ENCODE data around the gene KCTD5.
"Not testable (repeated sequence)": the region's sequence is repeated elsewhere in the genome, so short reads cannot be mapped to it uniquely, and the experiment has no call there.

KCTD5 gene

DNA sequence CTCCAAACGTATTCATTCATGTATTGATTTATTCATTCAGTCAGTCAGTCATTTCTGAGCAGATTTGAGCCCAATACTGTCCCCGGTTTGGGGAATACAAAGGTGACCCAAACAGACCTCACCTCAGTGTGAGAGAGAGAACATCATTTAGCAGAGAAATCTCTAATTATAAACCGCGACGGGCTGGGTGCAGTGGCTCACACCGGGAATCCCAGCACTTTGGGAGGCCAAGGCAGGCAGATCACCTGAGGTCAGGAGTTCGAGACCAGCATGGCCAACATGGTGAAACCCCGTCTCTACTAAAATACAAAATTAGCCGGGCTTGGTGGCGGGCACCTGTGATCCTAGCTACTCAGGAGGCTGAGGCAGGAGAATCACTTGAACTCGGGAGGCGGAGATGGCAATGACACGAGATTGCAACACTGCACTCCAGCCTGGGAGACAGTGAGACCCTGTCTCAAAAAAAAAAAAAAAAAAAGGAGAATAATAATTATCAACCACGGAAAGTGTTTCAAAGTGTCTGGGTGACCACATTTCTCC, 39.4 kb downstream of the KCTD5 start:
- DNase-seq (ENCODE audit: low read depth in 2 of 2, low spot score in 1 of 2), result not testable (repeated sequence)

DNA sequence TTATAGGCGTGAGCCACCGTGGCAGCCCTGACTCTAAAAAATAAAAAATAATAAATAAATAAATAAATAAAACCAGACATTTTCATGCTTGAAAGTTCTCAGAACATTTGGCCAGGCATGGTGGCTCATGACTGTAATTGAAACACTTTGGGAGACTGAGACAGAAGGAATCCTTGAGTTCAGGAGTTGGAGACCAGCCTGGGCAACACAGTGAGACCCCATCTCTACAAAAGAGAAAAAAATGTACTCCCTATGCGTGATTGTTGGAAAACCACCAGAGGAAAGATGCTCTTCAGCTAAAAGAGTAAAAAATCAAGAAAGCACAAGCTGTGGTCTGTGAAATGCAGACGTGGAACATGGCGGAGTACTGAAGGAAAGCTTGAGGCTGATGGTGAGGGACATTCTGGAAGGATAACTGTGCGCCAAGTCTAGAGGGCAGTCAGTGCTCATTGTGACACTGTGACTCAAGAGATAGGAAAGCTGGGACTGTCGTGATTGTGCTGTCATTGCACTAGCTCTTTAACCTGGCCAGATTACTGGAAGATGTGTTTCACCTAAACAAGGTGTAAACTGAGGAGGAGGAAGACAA, 41.9 kb downstream of the KCTD5 start:
- DNase-seq (ENCODE audit: low read depth in 2 of 2, low spot score in 1 of 2), result no peak

DNA sequence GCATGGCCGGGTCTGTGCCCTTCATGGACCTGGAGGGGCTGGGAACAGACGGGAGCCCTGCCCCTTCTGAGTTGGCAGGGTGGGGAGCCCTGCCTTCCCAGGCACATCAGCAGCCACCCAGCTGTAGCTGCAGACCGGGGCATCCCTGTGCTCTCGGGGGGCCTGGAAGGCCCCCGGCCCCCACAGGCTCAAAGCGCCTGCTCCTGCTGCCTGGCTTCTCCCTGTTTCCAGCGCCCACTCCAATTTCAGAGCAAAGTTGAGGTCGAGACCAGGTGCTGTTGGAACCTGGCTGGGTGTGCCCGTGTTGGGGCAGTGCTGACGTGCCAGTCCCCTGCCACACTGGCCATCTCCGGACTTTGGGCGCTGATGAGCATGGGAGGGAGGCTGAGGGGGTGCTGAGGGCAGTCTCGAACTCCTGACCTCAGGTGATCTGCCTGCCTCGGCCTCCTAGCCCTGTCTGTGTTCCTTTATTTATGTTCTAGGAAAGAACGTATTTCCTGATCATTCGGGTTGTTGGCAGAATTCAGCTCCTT, 42.6 kb downstream of the KCTD5 start:
- DNase-seq (ENCODE audit: low read depth in 2 of 2, low spot score in 1 of 2), result no peak

DNA sequence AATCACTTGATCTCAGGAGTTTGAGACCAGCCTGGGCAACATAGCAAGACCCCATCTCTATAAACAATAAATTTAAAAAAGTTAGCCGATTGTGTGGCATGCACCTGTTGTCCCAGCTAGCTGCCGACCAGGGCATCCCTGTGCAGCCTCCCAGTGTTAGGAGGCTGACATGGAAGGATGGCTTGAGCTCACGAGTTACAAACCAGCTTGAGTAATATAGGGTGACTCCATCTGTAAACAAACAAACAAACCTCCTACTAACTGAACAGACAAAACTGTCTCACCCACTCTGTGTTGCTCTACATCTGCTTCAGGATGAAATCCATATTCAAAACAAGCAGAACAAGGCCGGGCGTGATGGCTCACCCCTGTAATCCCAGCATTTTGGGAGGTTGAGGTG, 44.6 kb downstream of the KCTD5 start:
- no peak for DNase-seq (ENCODE audit: low read depth in 2 of 2, low spot score in 1 of 2)

DNA sequence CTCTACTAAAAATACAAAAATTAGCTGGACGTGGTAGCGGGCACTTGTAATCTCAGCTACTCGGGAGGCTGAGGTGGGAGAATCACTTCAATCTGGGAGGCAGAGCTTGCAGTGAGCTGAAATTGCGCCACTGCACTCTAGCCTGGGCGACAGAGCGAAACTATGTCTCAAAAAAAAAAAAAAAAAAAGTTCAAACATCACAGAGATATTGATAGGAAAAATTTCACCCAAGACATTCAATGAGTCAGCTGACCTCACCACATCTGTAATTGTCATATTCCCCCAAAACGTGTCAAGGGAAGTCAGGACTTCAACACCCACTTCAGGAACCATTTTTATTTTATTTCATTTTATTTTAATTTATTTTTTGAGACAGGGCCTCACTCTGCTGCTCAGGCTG, 45.7 kb downstream of the KCTD5 start:
- DNase-seq (ENCODE audit: low read depth in 2 of 2, low spot score in 1 of 2), result no peak

DNA sequence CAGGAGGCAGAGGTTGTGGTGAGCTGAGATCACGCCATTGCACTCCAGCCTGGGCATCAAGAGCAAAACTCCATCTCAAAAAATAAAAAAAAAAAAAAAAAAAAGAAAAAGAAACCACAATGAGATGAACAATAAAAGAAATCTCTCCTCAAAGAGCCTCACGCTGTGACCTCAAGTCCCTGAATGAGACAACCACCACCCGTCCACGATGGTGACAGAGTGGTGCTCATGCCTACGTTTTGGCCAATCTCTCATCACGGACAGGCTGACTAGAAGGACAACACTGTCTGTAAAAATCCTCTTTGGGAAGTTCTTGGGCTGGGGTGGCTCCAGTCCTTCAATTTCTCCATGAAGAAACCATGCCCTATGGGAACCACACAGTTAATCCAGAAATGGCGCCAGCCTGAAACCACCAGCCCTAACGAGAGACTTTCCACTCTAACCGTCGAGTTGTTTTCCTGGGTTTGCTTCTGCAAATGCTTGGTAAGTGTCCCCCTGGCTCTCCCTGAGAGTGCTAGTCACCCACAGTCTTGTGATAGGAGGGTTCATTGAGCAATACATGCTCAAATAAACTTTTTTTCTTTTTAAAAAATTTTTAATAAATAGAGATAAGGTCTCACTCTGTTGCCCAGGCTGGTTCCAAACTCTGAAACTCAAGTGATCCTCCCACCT, 52.7 kb downstream of the KCTD5 start:
- DNase-seq (ENCODE audit: low read depth in 2 of 2, low spot score in 1 of 2), result no peak

DNA sequence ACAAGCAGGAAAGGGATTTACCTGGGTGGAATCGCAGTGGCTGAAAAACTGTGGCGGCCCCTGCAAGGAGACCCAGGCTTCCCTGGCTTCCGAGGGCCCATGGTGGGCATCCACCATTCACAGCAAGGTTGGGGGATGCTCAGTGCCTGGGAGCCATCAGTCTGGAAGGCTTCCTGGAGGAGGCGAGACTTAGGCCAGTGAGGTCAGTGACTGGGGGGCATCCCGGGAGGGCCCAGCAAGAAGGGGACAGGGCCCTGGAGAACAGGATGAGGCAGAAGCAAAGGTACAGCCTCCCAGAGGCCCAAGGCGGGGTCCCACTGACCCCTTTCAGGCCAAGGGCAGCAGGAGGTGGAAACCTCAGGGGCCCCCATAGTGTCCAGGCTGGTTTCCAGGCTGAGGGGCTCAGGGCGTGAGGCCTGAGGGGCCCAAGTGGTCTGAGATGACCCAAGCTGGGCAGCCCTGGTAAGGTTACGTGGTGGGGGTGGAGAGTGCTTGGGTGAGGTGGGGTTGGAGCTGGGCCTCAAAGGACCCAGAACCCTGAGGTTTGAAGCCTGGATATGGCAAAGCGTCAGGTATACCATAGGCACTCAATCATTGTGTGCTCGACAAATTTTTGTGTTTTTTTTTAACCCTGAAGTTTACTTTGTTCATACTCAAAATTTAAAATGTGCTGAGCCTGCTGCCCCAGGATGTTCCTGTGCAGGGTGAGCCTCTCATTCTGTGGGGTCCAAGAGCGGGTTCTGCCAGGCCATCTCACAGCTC, 54.3 kb downstream of the KCTD5 start:
- DNase-seq (ENCODE audit: low read depth in 2 of 2, low spot score in 1 of 2), result no peak

DNA sequence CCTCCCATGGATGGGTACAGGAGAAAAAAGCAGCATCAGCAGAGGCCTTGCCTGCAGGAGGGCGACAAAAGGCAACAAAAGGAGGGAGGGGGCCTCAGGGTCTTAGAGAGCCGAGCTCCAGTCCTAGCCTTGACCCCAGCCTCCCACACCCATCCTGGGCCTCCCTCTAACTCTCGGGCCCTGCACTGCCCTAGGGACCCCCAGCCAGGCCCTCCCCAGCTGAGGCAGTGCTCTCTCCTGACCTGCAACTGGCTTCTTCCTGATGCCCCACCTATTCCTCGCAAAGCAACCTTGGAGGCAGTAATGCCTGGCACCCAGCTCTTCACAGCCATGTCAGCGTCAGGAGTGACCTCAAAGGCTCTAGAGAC, 54.9 kb downstream of the KCTD5 start:
- no peak for DNase-seq (ENCODE audit: low read depth in 2 of 2, low spot score in 1 of 2)

DNA sequence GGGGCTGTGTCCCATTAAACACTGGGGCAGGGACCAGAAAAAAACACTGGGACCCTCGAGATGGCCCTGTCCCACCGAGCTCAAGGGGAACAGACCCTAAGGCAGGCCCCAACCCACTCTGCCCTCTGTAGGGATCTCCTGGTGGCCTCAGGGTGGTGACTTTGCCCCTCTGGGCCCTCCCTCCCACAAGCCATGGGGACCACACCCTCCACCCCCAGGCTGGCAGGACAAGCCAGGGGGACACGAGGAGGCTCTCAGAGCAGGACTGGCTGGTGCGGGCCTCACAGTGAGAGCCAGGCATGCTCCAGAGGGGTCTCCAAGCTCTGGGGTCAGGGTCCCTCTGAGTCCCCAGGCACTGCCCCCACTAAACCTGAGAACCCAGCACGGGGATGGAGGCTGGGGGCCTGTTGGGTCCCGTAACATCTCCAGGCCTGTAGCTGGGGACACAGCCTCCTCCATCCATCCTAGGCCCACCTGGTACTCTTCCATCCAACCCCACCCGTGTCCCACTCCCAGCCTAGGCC, 55.6 kb downstream of the KCTD5 start:
- no peak for DNase-seq (ENCODE audit: low read depth in 2 of 2, low spot score in 1 of 2)

DNA sequence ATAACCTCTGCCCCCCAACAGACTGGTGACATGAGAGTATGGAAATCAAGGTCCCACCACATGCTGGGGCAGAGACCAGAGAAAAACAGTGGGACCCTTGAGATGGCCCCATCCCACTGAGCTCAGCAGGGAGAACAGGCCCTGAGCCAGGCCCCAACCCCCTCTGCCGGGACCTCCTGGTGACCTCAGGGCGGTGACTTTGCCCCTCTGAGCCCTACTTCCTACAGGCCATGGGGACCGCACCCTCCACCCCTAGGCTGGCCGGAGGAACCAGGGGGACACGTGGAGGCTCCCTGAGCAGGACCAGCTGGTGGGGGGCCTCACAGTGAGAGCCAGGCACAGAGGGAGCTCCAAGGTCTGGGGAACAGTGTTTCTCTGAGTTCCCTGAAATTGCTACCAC, 56.3 kb downstream of the KCTD5 start:
- DNase-seq (ENCODE audit: low read depth in 2 of 2, low spot score in 1 of 2), result no peak

DNA sequence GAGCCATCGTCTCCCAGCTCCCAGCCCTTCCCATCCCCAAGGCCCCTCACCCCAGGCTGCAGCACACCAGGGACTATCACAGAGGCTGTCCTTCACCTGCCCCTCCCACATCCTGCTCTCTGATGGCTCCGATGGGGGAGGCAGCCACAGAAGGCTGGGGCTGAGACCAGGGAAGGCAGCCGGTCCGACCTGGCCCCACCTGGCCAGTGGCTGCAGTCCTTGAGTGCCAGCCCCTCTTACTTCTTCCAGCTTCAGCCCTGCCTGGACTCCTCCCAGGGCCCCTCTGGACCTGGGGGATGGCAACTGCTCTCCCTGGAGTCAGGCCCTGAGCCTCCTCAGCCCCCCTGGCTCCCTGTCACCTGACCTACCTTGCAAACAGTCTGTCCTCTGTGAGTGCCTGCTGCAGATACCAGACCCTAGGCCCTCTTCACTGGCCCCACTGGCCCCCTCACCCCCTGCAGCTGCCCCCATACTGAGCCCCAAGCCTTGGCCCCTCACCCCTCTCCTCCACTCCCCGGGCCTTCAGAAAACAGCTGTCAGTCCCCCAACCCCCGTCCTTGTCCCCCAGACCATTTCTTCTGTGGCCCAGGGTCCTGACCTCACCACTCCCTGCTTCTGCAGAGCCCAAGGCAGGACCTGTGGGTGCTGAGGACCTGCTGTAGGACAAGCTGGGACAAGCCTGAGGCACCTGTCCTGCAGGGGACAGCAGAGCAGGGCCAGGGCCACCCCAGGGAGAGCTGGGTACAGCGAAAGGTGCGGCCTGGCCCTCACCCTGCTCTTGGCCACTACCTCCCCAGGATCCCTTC, 57.5 kb downstream of the KCTD5 start:
- no peak for DNase-seq (ENCODE audit: low read depth in 2 of 2, low spot score in 1 of 2)

DNA sequence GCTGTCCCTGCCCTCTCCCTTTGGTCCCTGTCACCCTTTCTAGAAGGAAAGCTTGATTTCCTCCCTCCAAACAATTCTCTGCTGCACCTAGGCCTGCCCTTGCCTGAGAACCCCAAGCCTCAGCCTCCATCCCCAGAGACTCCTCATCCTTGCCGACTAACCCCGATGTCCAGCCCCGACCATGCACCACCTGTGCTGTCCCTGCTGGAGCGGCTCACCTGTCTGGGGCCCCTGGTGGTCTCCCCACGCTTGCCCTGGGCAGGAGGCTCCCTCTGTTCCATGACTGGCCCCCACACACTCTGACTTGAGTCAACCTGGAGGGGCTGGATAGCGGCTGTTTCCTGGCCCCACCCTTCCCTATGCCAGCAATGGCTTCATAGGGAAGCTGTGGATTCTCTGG, 58.2 kb downstream of the KCTD5 start:
- no peak for DNase-seq (ENCODE audit: low read depth in 2 of 2, low spot score in 1 of 2)

DNA sequence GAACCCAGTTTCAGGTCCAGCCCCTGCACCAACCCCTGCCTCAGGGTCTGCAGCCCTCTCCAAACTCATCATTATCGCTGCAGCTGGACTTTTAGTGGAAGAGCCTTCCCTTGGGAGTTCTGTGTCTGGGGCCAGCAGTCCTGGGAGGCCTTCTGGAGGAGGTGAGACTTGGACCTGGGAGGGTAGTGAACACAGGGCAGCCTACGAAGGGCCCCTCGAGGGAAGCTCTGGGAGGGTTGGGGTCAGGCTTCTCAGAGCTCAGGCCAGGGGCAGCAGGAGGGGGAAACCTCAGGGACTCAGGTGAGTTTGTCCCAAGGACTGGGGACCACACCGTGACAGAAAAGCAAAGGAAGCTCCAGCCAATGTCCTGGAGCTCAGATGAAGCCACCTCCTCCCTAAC, 58.8 kb downstream of the KCTD5 start:
- no peak for DNase-seq (ENCODE audit: low read depth in 2 of 2, low spot score in 1 of 2)

DNA sequence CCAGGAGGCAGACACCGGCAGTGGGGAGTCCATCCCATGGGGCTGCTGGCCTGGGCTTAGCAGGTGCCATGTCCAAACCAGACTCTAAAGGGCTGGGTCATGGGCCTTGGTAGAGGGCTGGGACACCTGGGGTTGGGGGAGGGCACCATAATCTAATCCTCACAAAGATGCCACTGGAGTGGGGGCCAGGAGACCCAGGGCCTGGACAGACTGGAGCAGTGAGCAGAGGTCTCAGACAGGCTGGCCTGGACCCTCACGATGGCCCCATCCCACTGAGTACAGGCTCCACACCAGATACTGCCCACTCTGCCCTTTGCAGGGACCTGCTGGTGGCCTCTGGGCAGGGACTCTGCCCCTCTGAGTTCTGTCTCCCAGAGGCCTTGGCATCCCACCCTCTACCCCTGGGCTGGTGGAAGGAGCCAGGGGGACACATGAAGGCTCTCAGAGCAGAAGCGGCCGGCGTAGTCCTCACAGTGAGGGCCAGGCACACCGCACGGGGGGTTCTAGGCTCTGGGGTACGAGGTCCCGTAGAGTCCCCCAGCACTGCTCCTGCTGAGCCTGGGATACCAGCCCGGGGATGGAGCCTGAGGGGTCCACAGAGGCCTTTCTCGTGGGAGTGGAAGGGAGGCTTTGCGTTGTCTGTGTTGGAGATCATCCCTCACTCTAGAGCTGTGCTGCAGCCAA, 60.1 kb downstream of the KCTD5 start:
- no peak for DNase-seq (ENCODE audit: low read depth in 2 of 2, low spot score in 1 of 2)

DNA sequence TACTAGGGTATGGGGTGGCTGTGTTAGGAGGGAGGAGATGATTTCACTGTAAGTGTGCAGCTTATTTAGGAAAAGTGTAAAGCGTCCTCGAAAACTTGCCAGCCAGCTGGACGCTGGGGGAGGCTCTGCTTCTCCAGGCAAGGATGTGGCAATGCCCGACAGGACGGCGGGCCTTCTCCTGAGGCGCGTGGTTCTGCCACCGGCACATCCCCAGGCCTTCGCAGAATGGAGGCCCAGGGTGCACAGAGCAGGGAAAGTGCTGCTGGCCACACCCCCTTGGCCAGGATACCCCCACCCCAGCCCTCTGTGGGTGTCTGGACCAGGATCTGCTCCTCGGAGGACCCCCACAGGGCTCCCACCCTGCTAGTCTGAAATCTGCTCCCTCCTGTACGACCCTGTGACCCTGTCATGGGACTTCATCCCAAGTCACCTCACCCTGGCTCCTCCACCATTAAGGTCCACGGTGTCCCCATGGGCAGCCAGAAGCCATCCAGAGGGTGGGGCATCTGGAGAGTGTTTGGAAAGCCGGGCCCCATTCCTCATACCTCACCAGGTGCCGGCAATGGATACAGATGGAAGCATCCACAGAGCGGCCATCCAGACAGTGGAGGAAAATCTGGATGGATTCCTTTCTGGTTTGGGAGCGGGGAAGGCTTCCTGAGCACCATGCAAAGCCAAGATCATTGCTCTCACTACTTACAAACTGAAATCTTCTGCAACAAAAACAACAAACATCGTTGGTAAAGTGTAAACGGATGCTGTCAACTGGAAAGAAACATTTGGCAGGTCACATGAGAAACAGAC, 60.9 kb downstream of the KCTD5 start:
- DNase-seq (ENCODE audit: low read depth in 2 of 2, low spot score in 1 of 2), result no peak

DNA sequence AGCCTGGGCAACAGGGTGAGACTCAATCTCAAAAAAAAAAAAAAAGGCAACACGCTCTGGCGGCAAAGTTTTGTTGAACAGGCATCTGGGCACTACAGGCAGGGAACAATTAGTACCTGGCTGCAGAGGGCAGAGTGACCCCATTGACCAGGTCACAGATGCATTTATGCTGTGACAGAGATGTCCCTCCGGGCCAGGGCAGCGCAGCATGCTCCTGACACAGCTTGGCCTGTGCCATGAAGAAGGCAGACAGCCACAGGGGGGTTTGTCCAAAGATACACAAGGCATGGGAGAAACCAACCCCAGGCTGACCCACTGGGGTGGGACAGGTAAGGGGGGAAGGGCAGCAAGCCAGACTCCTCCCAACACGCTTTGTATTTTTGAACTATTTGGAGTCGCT, 62.4 kb downstream of the KCTD5 start:
- DNase-seq (ENCODE audit: low read depth in 2 of 2, low spot score in 1 of 2), result no peak

DNA sequence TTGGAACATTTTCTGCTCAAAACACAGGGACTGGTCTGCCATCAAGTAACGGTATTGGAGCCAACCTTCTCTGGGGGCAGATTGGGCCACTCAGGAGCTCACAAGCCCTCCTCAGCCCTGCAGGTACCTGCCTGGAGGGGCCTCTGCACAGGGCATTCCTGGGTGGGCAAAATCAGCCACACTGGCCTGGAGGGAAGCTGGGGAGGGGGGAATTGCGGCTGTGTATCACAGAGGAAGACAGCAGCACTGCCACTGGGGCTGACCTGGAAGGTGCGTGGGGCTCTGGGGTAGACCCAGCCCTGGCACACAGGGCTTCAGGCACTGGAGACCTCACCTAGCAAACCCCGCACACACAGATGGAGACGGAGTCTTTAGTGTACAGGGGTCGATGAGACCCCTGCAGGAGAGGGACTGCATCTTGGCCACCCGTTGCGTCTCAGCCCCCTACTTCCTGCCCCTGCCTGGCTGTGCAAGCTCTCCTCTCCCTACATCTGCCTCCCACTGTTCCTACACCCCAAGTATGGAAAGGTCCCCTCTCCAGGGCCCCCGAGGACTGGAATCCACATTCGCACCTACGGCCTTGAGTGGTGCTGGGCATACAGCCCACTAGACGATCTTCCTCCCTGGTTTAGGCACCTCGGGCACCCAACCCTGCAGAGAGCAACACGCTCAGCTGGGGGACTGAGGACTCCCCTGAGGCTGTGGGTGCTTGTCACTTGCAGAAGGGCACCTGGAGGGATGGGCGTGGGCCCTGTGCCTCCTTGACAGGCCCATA, 63.0 kb downstream of the KCTD5 start:
- no peak for DNase-seq (ENCODE audit: low read depth in 2 of 2, low spot score in 1 of 2)

DNA sequence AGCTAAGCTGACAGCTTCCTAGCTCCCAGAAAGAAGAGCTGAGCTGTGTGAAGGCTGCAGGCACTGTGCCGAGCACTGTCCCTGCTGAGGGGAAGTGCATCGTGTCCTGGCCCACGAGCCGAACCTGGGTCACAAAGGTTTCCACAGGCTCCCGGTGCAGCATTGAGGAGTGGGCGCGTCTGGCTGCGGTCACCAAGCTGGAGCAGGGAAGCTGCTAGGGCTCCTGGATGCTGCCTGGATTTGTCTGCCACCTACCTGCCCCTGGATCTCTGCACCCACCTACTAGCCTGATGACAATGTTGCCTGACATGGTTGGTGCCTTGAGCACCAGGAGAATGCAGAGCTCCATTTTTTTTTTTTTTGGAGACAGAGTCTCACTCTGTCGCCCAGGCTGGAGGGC, 63.6 kb downstream of the KCTD5 start:
- DNase-seq (ENCODE audit: low read depth in 2 of 2, low spot score in 1 of 2), result no peak

Data from stimulated activated CD8-positive, alpha-beta memory T cell treated with anti-CD3 and anti-CD28 coated beads, Interleukin-4, amount 100 ng/mL, for 4 hours (primary cell).